Measurements from ENCODE around the gene ZC3H12D. TPM values are rescaled to one million over a fixed set of nuclear protein-coding genes. Genes with fewer than 3 reads are reported as not detected.

ZC3H12D gene
- total RNA-seq, 1 experiment from 2014 or later, result not detected

- no peak for DNase-seq
- ChIA-PET POLR2A (ENCODE audit: unreplicated experiment) (interaction anchor here (0.6 kb wide), 1 partner anchor 526 kb away, joined by 5 read pairs; no protein-coding TSS in a partner anchor), CTCF (no interaction called here)
- Histone ChIP-seq H3K27ac (no peak overlapping the region), H3K4me3 (no peak overlapping the region), H2AFZ (no peak overlapping the region), H3K4me1 (replicated peaks; ENCODE audit: insufficient read depth) (no peaks in the 10 kb centered on the region), H3K36me3 (ENCODE audit: low read depth) (no peaks in the 10 kb centered on the region; the same call in 1 of the 2 replicates), H3K9me2 (ENCODE audit: insufficient read depth) (no peaks in the 10 kb centered on the region), H3K4me2 (no peak overlapping the region), H3F3A (ENCODE audit: insufficient read depth, low read depth) (peaks cover 3% of the 10 kb centered on the region; the same call in 1 of the 2 replicates), H4K20me1 (ENCODE audit: insufficient read depth) (0 out of 2 replicates have a peak, but pooled peaks cover 10% of the 10 kb centered on the region), H3K79me2 (ENCODE audit: low read depth) (no peaks in the 10 kb centered on the region), H3K27me3 (ENCODE audit: insufficient read depth, low read depth) (no peaks in the 10 kb centered on the region), H3K9me3 (ENCODE audit: insufficient read depth, low read depth) (no peaks in the 10 kb centered on the region)
- intact Hi-C loops (cut with micrococcal nuclease; ENCODE audit: unreplicated experiment), result no loop called here
- BruUV-seq (replicated peaks), result no TSS peak
- TF ChIP-seq EZH2 (IDR thresholded peaks at IDR 0.05; ENCODE audit: low read depth), result no peak
- no peak for TF ChIP-seq CTCF (conservative IDR thresholded peaks at IDR 0.05)
Measured at GRCh38 chr6:149513915-149514314, 29.1 kb upstream of the ZC3H12D start.

- Histone ChIP-seq H3K9me2 (ENCODE audit: insufficient read depth) (no peaks in the 10 kb centered on the region), H3K4me3 (no peak overlapping the region), H3K4me1 (replicated peaks; ENCODE audit: insufficient read depth) (no peaks in the 10 kb centered on the region), H3F3A (ENCODE audit: insufficient read depth, low read depth) (no peaks in the 10 kb centered on the region), H3K79me2 (ENCODE audit: low read depth) (no peaks in the 10 kb centered on the region), H3K36me3 (ENCODE audit: low read depth) (no peaks in the 10 kb centered on the region; the same call in 1 of the 2 replicates), H2AFZ (no peak overlapping the region), H3K4me2 (no peak overlapping the region), H3K27me3 (ENCODE audit: insufficient read depth, low read depth) (no peaks in the 10 kb centered on the region), H3K27ac (no peak overlapping the region), H3K9me3 (ENCODE audit: insufficient read depth, low read depth) (no peaks in the 10 kb centered on the region), H4K20me1 (ENCODE audit: insufficient read depth) (no peaks in the 10 kb centered on the region)
- TF ChIP-seq EZH2 (IDR thresholded peaks at IDR 0.05; ENCODE audit: low read depth), result no peak
- no peak for TF ChIP-seq CTCF (conservative IDR thresholded peaks at IDR 0.05)
- intact Hi-C loops (cut with micrococcal nuclease; ENCODE audit: unreplicated experiment), result no loop called here
- DNase-seq, result no peak
- ChIA-PET POLR2A (ENCODE audit: unreplicated experiment) (no interaction called here), CTCF (no interaction called here)
- BruUV-seq (replicated peaks), result no TSS peak
Measured at GRCh38 chr6:149510793-149511512, 26.1 kb upstream of the ZC3H12D start.

DNA sequence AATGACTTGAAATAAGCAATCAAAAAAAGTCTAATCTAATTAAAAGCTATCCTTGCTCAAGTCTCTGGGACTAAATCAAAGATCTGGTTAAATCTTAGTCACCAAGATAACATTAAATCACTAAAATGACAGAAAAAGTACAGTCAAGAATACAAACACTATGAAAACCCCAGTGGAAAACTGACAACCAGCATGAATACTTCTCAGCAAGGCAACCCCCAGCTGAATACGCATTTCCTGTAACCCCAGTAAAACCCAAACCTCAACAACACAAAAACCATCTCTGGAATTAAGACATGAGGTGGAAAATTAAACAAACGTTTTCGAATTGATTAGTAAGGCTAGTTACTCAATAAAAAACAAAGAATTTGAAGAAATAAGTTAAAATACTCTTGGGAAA lies 23.7 kb upstream of the ZC3H12D start:
- Histone ChIP-seq H3K4me1 (replicated peaks; ENCODE audit: insufficient read depth) (no peaks in the 10 kb centered on the region), H3K27ac (no peak overlapping the region), H3K79me2 (ENCODE audit: low read depth) (no peaks in the 10 kb centered on the region), H3K9me2 (ENCODE audit: insufficient read depth) (no peaks in the 10 kb centered on the region), H2AFZ (no peak overlapping the region), H3K4me3 (no peak overlapping the region), H3K9me3 (ENCODE audit: insufficient read depth, low read depth) (no peaks in the 10 kb centered on the region), H3K4me2 (no peak overlapping the region), H4K20me1 (ENCODE audit: insufficient read depth) (no peaks in the 10 kb centered on the region), H3F3A (ENCODE audit: insufficient read depth, low read depth) (no peaks in the 10 kb centered on the region), H3K27me3 (ENCODE audit: insufficient read depth, low read depth) (no peaks in the 10 kb centered on the region), H3K36me3 (ENCODE audit: low read depth) (peaks cover 6% of the 10 kb centered on the region; the same call in 1 of the 2 replicates)
- ChIA-PET POLR2A (ENCODE audit: unreplicated experiment) (no interaction called here), CTCF (no interaction called here)
- no TSS peak for BruUV-seq (replicated peaks)
- DNase-seq, result no peak
- intact Hi-C loops (cut with micrococcal nuclease; ENCODE audit: unreplicated experiment), result no loop called here
- TF ChIP-seq CTCF (conservative IDR thresholded peaks at IDR 0.05) (no peak), EZH2 (IDR thresholded peaks at IDR 0.05; ENCODE audit: low read depth) (no peak)
